GM18511 (cell line): ENCODE measurements around the gene MOCOS.
"Not testable (repeated sequence)": the region's sequence is repeated elsewhere in the genome, so short reads cannot be mapped to it uniquely, and the experiment has no call there.

Experiments
- ATAC-seq: cut with Tn5 transposase; IDR thresholded peaks from one replicate; pipeline ENCODE4 v1.9.1; 2021; ENCODE audit warnings: mild to moderate bottlenecking, moderate library complexity; ENCODE audit not compliant: unreplicated experiment

Gene MOCOS

GRCh38 chr18:36200354-36200771 lies 13.1 kb downstream of the MOCOS start:
- ATAC-seq: no peak

GRCh38 chr18:36201765-36202164 lies 14.5 kb downstream of the MOCOS start:
- ATAC-seq: no peak

GRCh38 chr18:36203360-36203895 lies 16.1 kb downstream of the MOCOS start:
- no peak for ATAC-seq

GRCh38 chr18:36205166-36205565 lies 17.9 kb downstream of the MOCOS start:
- no peak for ATAC-seq

GRCh38 chr18:36207303-36207702 lies 20.0 kb downstream of the MOCOS start:
- ATAC-seq: no peak

GRCh38 chr18:36207969-36208368 lies 20.7 kb downstream of the MOCOS start:
- not testable (repeated sequence) for ATAC-seq

GRCh38 chr18:36211612-36212065 lies 24.3 kb downstream of the MOCOS start:
- ATAC-seq: no peak

GRCh38 chr18:36212301-36213171 lies 25.2 kb downstream of the MOCOS start:
- ATAC-seq: no peak

GRCh38 chr18:36214811-36215210 lies 27.5 kb downstream of the MOCOS start:
- no peak for ATAC-seq

GRCh38 chr18:36215577-36215976 lies 28.3 kb downstream of the MOCOS start:
- no peak for ATAC-seq

GRCh38 chr18:36217348-36217747 lies 30.1 kb downstream of the MOCOS start:
- no peak for ATAC-seq

GRCh38 chr18:36229188-36229587 lies 41.9 kb downstream of the MOCOS start:
- no peak for ATAC-seq

GRCh38 chr18:36240510-36240909 lies 53.2 kb downstream of the MOCOS start:
- ATAC-seq: not testable (repeated sequence)

GRCh38 chr18:36241831-36242230 lies 54.5 kb downstream of the MOCOS start:
- ATAC-seq: no peak

GRCh38 chr18:36247036-36247435 lies 59.7 kb downstream of the MOCOS start:
- no peak for ATAC-seq

GRCh38 chr18:36249392-36249791 lies 62.1 kb downstream of the MOCOS start:
- no peak for ATAC-seq

GRCh38 chr18:36250827-36251226 lies 63.5 kb downstream of the MOCOS start:
- ATAC-seq: no peak

GRCh38 chr18:36255072-36255698 lies 67.9 kb downstream of the MOCOS start:
- ATAC-seq: no peak

- no peak for ATAC-seq
Measured at GRCh38 chr18:36256094-36256493, 68.8 kb downstream of the MOCOS start.

GRCh38 chr18:36262971-36263370 lies 75.7 kb downstream of the MOCOS start:
- ATAC-seq: no peak

GRCh38 chr18:36264283-36264682 lies 77.0 kb downstream of the MOCOS start:
- no peak for ATAC-seq

- no peak for ATAC-seq
Measured at GRCh38 chr18:36265015-36265414, 77.7 kb downstream of the MOCOS start.
